HG03039 (cell line): Measurements from ENCODE around the gene CTAG1B.
"Not testable (repeated sequence)": the region's sequence is repeated elsewhere in the genome, so short reads cannot be mapped to it uniquely, and the experiment has no call there.

Source experiments
- ATAC-seq: cut with Tn5 transposase; IDR thresholded peaks from one replicate; pipeline ENCODE4 v1.9.1; 2021; ENCODE audit warnings: mild to moderate bottlenecking, moderate library complexity; ENCODE audit not compliant: unreplicated experiment

The CTAG1B gene

GRCh38 chrX:154628960-154629359 is 9.9 kb upstream of the CTAG1B start:
- ATAC-seq = not testable (repeated sequence)

- ATAC-seq = not testable (repeated sequence)
Observed at GRCh38 chrX:154620767-154621414, 1.8 kb upstream of the CTAG1B start.

GRCh38 chrX:154613586-154613985 is 5.5 kb downstream of the CTAG1B start:
- not testable (repeated sequence) for ATAC-seq

GRCh38 chrX:154611146-154611545 is 7.9 kb downstream of the CTAG1B start:
- ATAC-seq = not testable (repeated sequence)

GRCh38 chrX:154608823-154609222 is 10.3 kb downstream of the CTAG1B start:
- not testable (repeated sequence) for ATAC-seq

- not testable (repeated sequence) for ATAC-seq
Observed at GRCh38 chrX:154607976-154608375, 11.1 kb downstream of the CTAG1B start.

- ATAC-seq = no peak
Observed at GRCh38 chrX:154607370-154607769, 11.7 kb downstream of the CTAG1B start.

GRCh38 chrX:154605566-154605965 is 13.5 kb downstream of the CTAG1B start:
- no peak for ATAC-seq

GRCh38 chrX:154603438-154604430 is 15.3 kb downstream of the CTAG1B start:
- ATAC-seq = no peak

- ATAC-seq = no peak
Observed at GRCh38 chrX:154602766-154603437, 16.2 kb downstream of the CTAG1B start.

- no peak for ATAC-seq
Observed at GRCh38 chrX:154602226-154602625, 16.9 kb downstream of the CTAG1B start.

GRCh38 chrX:154600759-154601374 is 18.2 kb downstream of the CTAG1B start:
- no peak for ATAC-seq

- no peak for ATAC-seq
Observed at GRCh38 chrX:154599531-154599930, 19.6 kb downstream of the CTAG1B start.

- no peak for ATAC-seq
Observed at GRCh38 chrX:154598656-154599055, 20.4 kb downstream of the CTAG1B start.

GRCh38 chrX:154597221-154597620 is 21.9 kb downstream of the CTAG1B start:
- no peak for ATAC-seq

GRCh38 chrX:154596290-154596929 is 22.7 kb downstream of the CTAG1B start:
- ATAC-seq = no peak

- no peak for ATAC-seq
Observed at GRCh38 chrX:154595559-154596249, 23.4 kb downstream of the CTAG1B start.

- no peak for ATAC-seq
Observed at GRCh38 chrX:154594491-154594890, 24.6 kb downstream of the CTAG1B start.

- no peak for ATAC-seq
Observed at GRCh38 chrX:154593201-154593600, 25.9 kb downstream of the CTAG1B start.

- ATAC-seq = no peak
Observed at GRCh38 chrX:154592505-154592904, 26.6 kb downstream of the CTAG1B start.
